Measurements from ENCODE around the gene IDS.

IDS gene

DNA sequence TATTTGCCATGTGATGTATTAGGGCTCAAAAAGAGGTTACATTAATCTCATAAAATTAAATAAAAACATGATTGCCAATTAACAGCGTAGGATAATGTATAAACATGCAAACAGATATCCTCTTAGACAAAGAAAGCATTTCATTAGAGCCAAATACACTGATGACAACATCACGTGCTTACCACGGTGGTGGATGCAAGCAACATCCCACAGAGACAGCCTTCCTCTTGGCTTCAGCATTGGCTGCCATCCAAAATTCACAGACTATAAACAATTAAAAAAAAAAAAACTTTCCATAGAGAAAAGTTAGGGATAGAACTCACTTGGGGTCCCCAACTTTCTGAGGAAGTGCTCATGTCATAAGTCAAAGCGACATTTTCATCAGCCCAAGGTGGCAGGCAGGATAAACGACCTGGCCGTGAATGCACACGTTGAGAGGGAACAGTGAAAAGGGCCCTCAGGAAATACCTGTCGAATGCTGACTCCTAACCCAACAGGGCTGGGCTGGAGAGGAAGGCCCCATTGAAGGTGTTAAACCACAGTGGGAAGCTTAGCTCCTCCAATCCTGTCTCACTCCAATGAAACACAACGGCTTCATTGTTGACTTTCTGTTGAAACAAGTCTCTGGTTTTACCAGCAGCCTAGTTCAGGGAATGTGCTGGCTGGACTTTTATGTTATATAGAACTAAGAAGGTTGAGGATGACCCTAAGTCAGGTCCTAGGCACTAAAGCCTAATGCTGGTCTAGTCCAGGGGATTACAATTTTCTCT, 48.4 kb downstream of the IDS start:
- DNase-seq (ENCODE audit: low read depth), result no peak

DNA sequence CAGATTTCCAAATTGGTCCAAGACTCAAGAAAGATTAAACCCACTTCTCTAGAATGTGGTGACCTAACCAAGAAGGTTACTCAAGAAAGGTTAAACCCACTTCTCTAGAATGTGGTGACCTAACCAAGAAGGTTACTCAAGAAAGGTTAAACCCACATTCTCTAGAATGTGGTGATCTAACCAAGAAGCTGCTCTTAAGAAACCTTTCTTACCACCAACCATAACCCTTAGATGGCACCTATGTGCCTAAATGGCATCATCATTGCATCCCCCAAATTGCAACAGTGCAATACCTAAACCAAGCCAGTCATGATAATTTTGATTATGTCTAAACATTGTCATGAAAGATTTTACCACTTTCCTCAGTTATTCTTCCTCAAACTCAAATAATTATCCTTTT, 49.2 kb downstream of the IDS start:
- DNase-seq (ENCODE audit: low read depth), result no peak

DNA sequence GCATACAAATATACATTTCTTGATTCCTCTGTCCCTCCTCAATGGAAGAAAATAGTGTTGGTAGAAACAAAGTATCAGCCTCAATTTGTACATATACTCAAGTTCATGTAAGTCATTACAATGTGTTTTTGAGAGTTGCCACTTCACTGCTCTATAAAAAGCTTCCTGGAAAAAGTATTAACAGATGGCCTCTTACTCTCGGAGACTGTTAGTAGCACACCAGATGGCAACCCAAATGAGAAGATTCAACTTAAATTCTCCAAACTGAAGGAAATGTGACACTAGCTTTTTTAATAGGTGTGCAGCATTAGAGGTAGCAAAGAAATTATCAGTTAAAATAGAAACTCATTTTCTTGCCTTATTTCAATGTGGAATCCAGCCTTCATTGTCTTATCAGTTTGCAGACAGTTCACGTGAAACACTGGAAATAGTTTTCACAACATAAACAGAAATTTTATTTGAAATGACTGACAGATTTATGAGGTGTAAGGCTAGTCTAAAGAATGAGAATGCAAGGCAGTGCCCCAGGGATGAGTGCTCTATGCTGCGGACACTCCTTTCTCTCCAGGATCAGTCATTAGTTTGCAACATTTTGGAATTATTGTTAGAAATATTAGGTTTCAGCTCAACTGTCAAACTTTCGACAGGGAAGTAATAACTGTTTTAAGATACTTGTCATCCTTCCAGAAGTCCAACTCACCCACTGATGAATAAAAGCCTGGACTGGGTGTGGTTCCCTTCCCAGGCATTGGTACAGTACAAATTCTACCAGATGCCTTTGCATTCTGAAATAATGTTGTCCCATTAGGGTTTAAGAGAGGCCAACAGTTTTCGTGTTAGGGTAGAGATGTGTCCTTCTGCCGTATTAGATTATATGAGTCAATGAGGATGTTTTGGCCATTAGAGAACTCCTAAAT, 50.9 kb downstream of the IDS start:
- no peak for DNase-seq (ENCODE audit: low read depth)

DNA sequence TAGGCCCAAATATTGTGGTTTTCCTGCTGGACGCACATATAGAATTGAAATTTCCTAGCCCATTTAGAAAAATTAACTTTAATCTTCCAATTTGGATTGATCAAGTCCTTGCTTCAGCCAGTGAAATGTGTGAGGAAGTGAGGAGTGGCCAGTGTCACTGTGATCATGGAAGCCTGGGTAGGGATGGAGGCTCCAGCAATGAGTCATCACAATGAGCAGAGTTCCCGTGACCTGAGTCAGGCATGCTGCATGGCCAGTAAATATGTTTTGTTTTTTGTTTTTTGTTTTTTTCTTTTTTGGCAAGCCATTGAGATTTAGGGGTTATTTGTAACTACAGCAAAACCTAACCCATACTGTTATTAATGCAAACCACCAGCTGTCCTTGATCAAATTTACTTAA, 52.1 kb downstream of the IDS start:
- no peak for DNase-seq (ENCODE audit: low read depth)

DNA sequence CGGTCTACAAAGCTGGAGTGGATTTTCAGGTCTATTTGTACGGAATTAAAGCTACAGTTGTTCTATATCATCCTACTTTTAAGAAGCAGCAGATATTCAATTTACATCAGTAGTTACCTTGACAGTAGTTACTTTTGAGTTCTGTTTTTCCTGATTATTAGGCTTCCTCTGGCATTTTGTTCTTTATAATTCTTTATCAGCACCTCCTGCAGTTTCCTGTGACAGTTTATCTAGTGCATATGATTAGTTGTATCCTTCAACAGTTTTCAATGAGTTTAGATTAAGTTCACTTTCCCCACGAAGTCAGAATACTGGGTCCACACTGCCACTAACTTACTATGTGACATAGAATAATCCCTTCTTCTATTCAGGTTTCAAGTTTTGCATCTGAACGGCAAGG, 71.7 kb downstream of the IDS start:
- DNase-seq (ENCODE audit: low read depth), result no peak

DNA sequence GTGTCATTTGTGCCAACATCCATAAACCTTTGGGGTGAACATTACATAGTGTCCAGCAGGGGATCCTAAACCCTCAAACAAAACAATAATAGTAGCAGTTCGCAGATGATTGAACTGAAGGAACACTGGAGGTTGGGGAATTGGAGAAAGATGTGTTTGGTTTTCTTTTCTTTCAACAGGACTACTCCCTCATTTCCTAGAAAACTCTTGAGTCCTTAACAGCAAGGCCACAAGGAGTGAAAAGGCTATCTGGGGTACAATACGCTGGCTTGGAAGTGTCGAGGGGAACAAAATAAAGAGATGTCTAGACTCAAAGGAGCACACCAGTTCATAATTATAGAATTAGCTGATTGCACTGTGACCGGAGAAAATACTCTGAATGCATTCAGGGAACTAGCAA, 72.1 kb downstream of the IDS start:
- no peak for DNase-seq (ENCODE audit: low read depth)
